HG03378 (cell line): ENCODE results near the gene KIAA1549.
"Not testable (repeated sequence)": the region's sequence is repeated elsewhere in the genome, so short reads cannot be mapped to it uniquely, and the experiment has no call there.

Experiments used
- ATAC-seq: cut with Tn5 transposase; IDR thresholded peaks from one replicate; pipeline ENCODE4 v1.9.1; 2021; ENCODE audit warnings: mild to moderate bottlenecking, moderate library complexity; ENCODE audit not compliant: unreplicated experiment

KIAA1549 gene

DNA sequence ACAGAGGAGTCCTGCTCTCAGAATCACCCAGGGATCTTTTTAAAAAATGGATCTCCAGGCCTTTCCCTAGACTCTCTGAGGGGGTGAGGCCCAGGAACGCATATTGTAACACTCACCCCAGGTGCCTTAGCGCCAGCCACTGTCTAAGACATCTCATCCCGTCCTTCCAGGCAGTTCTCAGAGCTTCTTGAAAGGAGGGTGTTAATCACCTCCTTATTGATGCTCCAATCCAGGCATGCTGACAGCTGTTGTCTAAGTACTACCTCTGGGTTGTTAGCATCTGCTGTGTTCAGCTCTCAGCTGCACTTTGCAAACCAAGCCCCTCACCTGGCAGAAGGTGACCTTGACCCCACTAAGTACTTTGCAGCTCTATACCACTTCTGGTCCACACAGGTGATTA is 36.0 kb downstream of the KIAA1549 start:
- no peak for ATAC-seq

GRCh38 chr7:138944592-138944991 is 36.6 kb downstream of the KIAA1549 start:
- ATAC-seq = no peak

- no peak for ATAC-seq
These were observed 38.1 kb downstream of the KIAA1549 start for GRCh38 chr7:138943061-138943460.

- ATAC-seq = no peak
These were observed 39.6 kb downstream of the KIAA1549 start for GRCh38 chr7:138941545-138941944.

- ATAC-seq = not testable (repeated sequence)
These were observed 40.6 kb downstream of the KIAA1549 start for GRCh38 chr7:138940602-138941001.

DNA sequence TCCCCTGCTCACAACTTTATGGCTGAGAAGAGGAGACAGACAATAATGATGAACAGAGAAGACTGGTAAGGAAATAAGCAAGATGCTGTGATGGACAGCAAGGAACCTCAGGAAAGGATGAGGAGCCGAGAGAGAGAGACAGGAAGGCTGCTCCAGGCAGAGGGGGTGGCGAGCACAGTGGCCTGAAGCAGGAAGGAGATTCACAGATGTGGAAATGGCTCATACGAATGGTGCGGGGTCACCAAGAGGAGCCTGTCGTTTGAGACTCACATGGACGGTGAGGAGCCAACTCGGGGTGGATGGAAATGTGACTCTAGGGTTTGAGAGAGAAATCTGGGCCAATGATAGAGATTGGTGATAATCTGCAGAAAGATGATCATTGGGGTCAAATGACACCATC is 43.7 kb downstream of the KIAA1549 start:
- no peak for ATAC-seq

- no peak for ATAC-seq
These were observed 45.7 kb downstream of the KIAA1549 start for GRCh38 chr7:138935465-138936011.

GRCh38 chr7:138934861-138935260 is 46.3 kb downstream of the KIAA1549 start:
- ATAC-seq = no peak

- no peak for ATAC-seq
These were observed 46.8 kb downstream of the KIAA1549 start for GRCh38 chr7:138934367-138934766.

DNA sequence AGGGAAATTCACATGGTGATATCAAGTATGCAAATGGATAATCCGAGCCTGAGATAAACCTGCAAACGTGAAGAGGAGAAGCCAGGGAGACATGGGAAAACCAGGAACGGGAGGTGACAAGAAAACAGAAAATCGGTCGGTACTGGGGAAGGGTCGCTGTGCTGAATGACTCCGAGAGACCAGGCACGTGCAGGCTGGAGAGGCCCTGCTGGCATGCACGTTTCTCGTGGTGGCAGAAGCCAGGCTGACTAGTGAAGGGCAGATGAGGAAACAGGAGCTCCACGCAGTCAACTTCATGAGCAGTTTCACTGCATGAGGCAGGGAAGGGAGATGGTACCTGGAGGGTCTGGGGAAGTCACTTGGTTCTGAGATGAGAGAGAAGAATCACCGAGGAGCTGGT is 48.3 kb downstream of the KIAA1549 start:
- ATAC-seq = no peak

DNA sequence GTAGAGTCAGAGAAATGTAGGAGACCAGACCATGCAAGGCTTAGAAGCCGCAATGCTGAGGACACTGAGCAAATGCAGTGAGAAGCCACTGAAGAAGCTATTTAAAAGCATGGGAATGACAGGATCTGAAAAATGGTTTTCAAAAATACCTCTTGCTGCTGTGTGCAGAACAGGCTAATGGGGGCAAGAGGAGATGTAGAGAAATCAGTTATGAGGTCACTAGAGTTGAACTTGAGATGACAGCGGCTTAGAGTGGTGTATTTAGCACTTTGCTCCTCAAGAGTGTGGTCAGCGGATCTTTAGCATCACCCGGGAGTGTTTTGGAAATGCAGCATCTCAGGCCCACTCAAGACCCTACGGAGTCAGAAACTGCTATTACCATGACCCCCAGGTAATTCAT is 48.8 kb downstream of the KIAA1549 start:
- ATAC-seq = no peak

DNA sequence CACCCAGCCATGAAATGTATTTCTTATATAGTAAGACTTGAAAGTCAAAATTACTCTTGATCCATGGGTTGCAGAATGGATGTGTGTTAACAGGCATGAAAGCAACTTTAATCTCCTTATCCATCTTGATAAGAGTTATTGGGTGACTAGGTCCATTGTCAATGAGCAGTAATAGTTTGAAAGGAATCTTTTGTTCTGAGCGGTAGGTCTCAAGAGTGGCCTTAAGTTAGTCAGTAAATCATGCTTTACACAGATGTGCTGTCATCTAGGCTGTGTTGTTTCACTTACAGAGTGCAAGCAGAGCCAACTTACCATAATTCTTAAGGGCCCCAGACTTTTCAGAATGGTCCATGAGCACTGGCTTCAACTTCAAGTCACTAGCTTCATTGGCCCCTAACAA is 51.2 kb downstream of the KIAA1549 start:
- no peak for ATAC-seq

DNA sequence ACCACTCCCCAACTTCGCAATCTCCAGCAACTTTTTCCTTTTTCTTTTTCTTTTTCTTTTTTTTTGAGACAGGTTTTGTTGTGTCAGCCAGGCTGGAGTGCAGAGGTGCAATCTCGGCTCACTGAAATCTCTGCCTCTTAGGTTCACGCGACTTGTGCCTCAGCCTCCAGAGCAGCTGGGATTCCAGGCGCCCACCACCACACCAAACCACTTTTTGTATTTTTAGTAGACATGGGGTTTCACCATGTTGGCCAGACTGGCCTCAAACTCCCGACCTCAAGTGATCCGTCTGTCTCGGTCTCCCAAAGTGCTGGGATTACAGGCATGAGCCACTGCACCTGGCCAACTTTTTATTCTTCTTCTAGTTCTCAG is 55.0 kb downstream of the KIAA1549 start:
- ATAC-seq = no peak

GRCh38 chr7:138924501-138925225 is 56.5 kb downstream of the KIAA1549 start:
- no peak for ATAC-seq

DNA sequence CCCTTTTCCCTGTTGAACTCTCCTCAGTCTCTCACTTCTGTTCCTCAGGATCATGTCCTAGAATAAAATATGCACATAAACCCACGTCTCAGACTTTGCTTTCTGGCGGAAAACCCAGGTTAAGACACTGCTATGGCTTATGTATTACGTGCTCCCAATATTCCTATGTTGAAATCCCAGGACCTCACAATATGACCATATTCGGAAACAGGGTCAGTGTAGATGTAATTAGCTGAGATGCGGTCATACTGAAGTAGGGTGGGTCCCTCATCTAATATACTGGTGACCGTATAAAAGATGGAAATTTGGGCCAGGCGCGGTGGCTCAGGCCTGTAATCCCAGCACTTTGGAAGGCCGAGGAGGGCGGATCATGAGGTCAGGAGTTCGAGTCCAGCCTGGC is 59.9 kb downstream of the KIAA1549 start:
- no peak for ATAC-seq

GRCh38 chr7:138919911-138920310 is 61.3 kb downstream of the KIAA1549 start:
- no peak for ATAC-seq

GRCh38 chr7:138919216-138919615 is 62.0 kb downstream of the KIAA1549 start:
- ATAC-seq = no peak

GRCh38 chr7:138918756-138919155 is 62.4 kb downstream of the KIAA1549 start:
- ATAC-seq = no peak

DNA sequence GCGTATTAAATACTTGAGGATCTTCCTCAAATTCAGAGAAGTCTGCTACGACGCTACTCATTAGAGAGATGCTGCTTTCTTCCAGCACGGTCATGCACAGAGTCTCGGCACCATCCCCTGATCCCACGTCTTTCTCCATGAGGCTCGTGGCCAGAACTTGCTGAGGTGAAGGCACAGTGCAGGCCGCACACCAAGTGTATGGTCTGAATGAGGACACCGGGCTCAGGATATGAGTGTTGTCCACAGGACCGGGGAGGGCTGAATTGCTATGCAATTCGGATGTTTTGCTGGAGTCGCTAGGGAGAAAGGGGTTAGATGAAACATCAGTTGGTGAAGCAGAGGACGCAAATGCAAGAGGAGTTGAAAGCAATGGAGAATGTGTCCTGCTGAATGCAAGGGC is 63.0 kb downstream of the KIAA1549 start:
- no peak for ATAC-seq

- no peak for ATAC-seq
These were observed 63.4 kb downstream of the KIAA1549 start for GRCh38 chr7:138917771-138918170.

DNA sequence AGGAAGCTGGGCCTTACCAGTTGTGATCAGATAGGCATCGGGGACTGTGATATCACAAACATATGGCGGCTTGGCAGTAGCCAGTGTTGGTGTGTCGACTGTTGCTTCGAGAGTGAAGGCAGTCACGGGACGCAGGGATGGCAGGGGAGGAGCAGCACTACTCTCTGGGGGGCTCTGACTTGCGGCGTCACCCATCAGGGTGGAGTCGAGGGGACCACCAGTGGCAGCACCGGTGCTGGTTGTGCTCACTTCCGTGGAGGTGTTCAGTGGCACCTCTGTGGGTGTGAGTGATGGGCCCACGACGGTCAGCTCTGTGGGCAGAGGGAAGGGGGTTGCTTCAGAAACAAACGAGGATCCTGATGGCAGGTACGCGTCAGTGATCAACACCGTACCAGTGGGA is 64.5 kb downstream of the KIAA1549 start:
- no peak for ATAC-seq

DNA sequence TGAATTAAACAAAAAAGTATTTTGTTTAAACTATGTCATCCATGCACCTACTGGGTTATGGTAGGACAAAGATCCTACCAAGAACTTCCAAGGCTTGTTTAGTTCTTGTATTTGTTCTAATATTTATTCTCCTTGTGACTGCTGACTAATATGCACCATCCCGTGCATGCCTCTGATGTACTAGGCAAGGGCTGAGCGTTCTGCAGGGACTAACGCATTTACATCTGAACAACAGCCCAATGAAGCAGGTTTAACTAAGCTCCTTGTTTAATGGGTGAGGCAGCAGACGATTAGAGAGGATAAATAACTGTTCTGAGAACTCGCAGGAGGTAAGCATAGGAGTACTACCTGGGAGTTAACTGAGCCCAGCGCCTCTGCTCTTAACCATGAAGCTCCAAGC is 64.9 kb downstream of the KIAA1549 start:
- no peak for ATAC-seq

DNA sequence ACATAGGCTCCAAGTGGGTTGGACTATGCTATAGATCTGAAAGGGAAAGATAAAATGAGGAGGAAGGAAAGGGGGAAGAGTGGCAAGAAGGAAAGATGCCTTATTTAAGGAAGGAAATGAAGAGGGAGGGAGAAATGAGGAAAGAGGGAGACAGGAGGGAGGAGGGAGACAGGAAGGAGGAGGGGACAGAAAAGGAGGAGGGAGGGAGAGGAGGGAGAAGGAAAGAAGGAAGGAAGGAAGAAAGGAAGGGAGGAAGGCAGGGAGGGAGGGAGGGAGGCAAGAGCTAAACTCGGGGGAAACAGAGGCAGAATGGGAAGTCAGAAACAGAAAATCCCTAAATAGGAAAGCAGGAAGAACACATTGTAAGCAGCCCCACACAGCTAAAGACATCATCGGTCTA is 67.4 kb downstream of the KIAA1549 start:
- ATAC-seq = no peak
